PFSK-1 (cell line): ENCODE measurements around the gene SP6.

Experiments
- POLR2AphosphoS5 ChIP-seq: IDR thresholded peaks from 2 replicates; pipeline ENCODE4 v1.6.1; 2012; ENCODE audit warnings: low read depth, mild to moderate bottlenecking, control low read depth, low read length, moderate library complexity
- SIN3A ChIP-seq: IDR thresholded peaks from 2 replicates; pipeline ENCODE4 v1.6.1; 2012; ENCODE audit warnings: mild to moderate bottlenecking, low read length, moderate library complexity, borderline replicate concordance; ENCODE audit not compliant: insufficient read depth

DNA sequence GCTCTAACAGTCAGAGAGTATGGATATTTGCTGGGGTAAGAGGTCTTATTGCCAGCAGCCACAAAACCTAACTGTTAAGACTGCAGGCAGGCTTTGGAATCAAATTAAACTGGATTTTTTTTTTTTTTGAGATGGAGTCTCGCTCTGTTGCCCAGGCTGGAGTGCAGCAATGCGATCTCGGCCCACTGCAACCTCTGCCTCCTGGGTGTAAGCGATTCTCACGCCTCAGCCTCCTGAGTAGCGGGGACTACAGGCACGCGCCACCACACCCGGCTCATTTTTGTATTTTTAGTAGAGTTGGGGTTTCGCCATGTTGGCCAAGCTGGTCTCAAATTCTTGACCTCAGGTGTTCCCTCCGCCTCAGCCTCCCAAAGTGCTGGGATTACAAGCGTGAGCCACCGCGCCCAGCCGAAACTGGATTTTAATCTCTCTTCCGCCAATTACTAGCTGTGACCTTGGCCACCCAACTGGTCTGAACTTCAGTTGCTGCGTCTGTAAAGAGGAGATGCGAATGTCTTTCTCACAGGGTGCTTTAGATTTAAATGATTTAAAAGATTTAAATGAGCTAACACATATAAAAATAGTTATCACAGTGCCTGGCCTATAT lies 20.5 kb downstream of the SP6 start:
- TF ChIP-seq SIN3A (no peak), POLR2AphosphoS5 (no peak)
